GM19043 (cell line): Measurements from ENCODE around the gene NOS3.
"Not testable (repeated sequence)": the region's sequence is repeated elsewhere in the genome, so short reads cannot be mapped to it uniquely, and the experiment has no call there.

Source experiments
- ATAC-seq: cut with Tn5 transposase; IDR thresholded peaks from one replicate; pipeline ENCODE4 v1.9.1; 2021; ENCODE audit warnings: low read depth; ENCODE audit not compliant: unreplicated experiment

Gene NOS3

GRCh38 chr7:151013733-151014497, 23.1 kb downstream of the NOS3 start:
- ATAC-seq = no peak

- ATAC-seq = no peak
Observed at GRCh38 chr7:151014950-151015349, 24.1 kb downstream of the NOS3 start.

DNA sequence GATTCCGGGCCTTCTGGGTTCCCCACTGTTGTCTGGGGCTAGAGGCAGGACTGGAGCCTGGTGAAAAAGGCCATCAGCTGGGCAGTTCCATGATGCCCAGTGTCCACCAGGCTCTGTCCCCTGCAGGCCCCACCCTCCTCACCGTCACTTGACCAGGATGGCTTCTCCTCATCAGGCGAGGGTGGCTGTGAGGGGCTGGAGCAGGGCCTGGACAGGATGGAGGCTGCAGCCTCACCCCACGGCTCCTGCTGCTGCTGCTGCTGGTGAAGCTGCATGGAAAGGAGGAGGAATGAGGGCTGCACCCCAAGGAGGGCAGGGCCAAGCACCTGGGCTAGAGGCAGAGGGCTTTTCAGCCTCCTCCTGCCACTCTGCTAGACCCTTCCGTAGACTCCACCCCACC, 25.1 kb downstream of the NOS3 start:
- ATAC-seq = no peak

DNA sequence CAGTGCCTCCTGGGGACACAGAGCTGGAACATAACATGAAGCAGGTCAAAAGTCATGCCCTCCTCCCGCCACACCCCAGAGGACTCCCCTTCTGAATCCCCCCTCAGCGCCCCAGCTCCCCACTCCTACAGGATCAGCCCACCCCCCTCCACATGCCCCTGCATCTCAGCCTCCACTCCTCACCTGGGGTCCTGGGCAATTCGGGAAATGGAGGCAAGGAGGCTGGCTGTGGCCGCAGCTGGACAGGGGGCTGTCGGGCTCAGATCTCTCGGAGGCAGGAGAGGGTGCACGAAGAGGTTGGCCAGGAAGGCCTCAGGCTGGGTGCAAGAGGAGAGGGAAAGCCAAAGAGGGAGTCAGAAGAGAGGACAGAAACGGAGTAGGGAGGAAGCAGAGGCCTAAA, 25.7 kb downstream of the NOS3 start:
- ATAC-seq = no peak

- ATAC-seq = no peak
Observed at GRCh38 chr7:151016942-151017341, 26.1 kb downstream of the NOS3 start.

DNA sequence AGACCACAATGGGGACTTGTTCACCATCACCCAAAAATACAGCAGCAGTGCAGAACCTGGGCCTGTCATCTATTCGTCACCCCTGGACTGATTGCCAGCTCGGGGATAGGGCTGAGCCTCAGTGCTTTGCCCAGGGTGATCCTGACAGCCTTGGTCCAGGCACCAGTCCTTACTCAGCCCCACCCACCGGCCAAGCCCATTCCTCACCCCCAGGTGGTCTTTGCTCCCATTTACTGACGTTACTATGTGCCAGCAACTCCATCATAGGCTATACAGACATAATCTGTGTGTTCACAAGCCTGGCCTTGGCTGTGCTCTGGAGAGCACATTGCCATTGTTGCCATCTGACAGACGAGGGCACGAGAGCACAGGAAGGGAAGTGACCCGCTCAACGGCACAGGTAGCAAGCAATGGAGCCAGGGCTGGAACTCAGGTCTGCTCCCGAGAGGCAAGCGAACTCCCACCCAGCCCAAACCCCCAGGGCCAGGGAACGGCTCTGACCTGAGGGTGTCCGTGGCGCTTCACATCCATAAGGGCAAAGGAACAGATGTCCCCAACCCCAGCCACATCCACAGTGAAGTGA, 26.6 kb downstream of the NOS3 start:
- no peak for ATAC-seq

- ATAC-seq = peak; percentile 65
Observed at GRCh38 chr7:151017953-151018420, 27.2 kb downstream of the NOS3 start.

- peak; percentile 18 for ATAC-seq
Observed at GRCh38 chr7:151018421-151019129, 27.8 kb downstream of the NOS3 start.

GRCh38 chr7:151019130-151019447, 28.3 kb downstream of the NOS3 start:
- ATAC-seq = no peak

GRCh38 chr7:151020231-151020630, 29.4 kb downstream of the NOS3 start:
- no peak for ATAC-seq

GRCh38 chr7:151023232-151023631, 32.4 kb downstream of the NOS3 start:
- ATAC-seq = no peak

DNA sequence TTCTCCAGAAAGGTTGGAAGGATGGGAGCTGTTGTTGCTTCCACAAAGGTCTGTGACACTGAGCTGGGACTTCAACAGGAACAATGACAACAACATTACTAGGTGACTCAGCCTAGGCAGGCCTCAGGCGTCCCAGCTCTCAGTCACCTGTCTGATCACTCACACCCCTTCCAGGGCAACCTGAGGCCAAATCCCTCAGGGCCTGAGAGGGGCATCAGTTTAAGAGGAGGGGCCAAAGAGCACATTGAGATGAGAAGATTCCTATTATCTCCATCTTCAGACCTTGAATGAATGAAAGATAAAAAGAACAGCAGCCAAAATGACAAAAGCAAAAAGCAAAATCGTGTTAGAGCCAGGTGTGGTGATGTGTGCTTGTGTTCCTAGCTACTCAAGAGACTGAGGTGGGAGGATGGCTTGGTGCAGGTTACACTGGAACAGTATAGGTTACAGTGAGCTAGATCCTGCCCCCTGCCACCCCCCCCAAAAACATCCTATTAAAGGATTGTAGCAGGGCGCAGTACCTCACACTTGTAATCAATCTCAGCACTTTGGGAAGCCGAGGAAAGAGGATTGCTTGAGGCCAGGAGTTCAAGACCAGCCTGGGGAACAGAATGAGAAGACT, 33.7 kb downstream of the NOS3 start, which contains the start of gene ATG9B:
Gene ATG9B (minus strand): TSS at position 60 of the 622 bp plus-strand sequence. CDS start 71 bp downstream, outside the sequence.
- ATAC-seq = no peak

DNA sequence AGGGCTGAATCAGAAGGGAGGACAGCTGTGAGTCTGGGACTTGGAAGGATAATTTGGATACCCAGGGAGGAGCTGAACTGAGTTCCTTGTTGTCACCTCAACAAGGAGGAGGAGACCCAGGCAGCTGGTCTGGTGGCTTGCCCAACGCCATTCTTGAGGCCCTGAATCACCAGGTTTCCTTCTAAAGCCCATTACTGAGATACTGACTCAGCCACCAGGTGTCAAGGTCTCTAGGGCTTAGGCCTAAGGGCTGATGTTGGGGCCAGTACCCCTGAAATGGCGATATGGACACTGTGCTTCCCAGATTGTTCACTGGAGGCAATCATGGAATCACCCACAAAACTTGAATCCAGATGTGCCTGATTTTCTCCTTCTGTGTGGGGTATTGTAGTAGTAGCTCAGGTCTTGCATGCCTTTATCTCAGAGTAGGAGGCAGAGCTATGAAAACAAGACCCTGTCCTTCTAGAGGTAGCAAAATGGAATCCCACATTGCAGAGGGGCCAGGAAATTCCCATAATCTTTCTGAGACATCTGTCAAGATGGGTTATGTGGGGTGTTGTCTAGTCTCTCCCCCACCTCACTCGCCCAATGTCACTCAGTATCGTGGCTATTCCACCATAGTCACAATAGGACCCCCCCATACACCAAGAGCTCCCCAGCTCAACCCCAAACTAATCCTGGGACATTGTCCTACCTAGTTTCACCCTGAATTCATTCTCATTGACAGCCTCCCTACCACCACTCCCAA, 35.3 kb downstream of the NOS3 start:
- ATAC-seq = no peak

DNA sequence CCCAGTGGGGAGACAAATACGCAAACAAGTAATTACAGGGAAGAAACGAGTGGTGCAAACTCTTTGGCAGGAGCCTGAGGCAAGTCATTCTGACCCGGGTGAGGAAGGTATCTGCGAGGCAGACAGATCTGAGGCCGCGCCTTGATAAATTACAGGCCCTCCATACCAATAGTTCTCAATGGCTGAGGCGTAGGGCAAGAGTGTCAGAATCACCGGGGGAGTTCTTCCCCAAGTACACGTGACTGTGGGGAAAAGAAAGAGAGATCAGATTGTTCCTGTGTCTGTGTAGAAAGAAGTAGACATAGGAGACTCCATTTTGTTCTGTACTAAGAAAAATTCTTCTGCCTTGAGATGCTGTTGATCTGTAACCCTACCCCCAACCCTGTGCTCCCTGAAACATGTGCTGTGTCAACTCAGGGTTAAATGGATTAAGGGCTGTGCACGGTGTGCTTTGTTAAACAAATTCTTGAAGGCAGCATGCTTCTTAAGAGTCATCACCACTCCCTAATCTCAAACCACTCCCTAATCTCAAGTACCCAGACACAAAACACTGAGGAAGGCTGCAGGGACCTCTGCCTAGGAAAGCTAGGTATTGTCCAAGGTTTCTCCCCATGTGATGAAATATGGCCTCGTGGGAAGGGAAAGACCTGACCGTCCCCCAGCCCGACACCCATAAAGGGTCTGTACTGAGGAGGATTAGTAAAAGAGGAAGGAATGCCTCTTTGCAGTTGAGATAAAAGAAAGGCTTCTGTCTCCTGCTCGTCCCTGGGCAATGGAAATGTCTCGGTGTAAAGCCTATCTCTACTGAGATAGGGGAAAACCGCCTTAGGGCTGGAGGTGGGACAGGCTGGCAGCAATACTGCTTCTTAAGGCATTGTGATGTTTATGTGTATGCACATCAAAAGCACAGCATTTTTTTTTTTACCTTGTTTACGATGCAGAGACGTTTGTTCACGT, 36.2 kb downstream of the NOS3 start:
- ATAC-seq = not testable (repeated sequence)

- peak; percentile 1 for ATAC-seq
Observed at GRCh38 chr7:151027728-151028130, 36.9 kb downstream of the NOS3 start.

DNA sequence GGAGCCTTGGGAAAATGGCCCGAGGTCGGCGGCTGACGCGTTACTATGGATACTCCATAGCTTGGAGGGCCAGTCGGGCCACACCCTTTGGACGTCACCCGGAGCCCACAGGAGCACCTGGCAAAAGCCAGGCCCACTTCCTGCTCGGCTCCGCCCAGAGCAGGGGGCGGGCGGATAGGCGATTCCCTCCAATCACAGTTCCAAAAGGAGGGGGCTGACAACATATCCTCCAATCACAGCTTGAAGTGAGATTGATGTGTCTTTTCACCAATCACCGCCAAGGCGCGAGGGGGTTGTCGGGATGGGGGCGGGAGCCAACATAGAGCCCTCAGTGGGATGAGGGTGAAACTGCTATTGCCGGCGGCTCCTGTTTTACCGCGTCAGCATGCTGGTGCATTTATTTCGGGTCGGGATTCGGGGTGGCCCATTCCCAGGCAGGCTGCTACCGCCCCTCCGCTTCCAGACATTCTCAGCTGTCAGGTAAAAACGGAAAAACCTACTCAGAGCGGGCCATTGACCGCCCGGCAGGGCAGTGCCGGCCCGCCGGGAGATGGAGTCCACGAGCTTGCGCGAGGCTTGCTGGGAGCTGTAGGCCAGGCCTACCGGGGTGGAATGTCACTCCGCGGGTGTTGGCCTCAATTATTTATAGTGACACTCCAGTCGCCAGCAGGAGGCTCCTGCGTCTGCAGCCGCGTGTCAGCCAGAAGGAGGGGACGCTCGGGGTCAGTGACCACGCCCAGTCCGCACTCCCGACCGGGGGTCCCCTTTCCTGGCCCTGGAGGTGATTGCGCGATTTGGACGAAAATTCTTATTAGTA, 37.5 kb downstream of the NOS3 start, which contains the start of gene ABCB8:
Gene ABCB8 (plus strand): TSS at position 320 of the 817 bp plus-strand sequence. CDS start 66 bp downstream, at position 386.
- peak; percentile 93 for ATAC-seq

DNA sequence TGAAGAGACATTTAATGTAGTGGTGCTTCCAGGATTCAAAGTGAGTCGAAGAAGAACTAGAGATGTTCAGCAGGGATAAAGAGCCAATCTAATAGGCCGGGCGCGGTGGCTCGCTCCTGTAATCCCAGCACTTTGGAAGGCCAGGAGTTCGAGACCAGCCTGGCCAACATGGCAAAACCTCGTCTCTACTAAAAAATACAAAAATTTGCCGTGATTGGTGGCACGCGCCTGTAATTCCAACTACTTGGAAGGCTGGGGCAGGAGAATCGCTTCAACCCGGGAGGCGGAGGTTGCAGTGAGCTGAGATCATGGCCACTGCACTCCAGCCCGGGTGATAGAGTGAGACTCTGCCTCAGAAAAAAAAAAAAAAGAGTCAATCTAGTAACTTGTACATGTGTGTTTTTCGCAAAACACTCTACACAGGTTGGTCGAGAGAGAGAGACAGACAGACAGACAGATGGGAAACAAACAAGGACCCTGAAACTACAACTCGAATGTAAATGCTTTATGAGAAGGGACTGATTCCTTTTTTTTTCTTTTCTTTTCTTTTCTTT, 38.2 kb downstream of the NOS3 start:
- ATAC-seq = no peak

DNA sequence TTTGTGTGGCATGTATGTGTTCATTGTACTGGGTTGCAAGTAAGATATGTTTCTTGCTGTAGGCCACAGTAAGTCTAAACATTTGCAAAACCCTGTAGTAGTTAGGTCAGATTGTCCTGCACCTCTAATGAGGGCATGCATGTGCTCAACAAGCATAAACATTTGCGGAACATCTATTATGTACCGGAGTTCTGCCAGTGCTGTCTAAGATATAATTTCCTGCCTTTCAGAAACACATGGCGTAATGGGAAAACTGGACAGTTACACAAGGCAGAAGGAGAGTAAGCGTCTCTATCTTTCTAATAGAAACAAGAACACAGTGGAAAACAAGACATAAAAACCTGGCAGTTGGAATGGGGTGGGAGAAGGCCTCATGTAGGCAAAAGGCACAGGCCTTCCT, 40.2 kb downstream of the NOS3 start:
- no peak for ATAC-seq
